K562 (cell line): ENCODE results near the gene SLC35E3. TPM values are rescaled to one million over a fixed set of nuclear protein-coding genes. Genes with fewer than 3 reads are reported as not detected.

Source experiments
- ATF4 ChIP-seq: fragments of 450-650 bp; formaldehyde crosslinking; IDR thresholded peaks from 2 replicates; pipeline ENCODE4 v1.4.0; 2022; ENCODE audit warnings: mild to moderate bottlenecking, moderate library complexity
- CTBP1 ChIP-seq: fragments of 450-650 bp; IDR thresholded peaks from 2 replicates; pipeline ENCODE4 v1.6.1; 2016; ENCODE audit warnings: borderline replicate concordance
- FOXM1 ChIP-seq, 2 experiments: fragments of 450-650 bp in 1 of 2; sonication (generic) in 1 of 2; formaldehyde crosslinking in 1 of 2; IDR thresholded peaks; 2 replicates each; pipeline versions ENCODE4 v1.6.1 to v1.9.0; 2017 to 2022; ENCODE audit warnings: low read depth in 2 of 2, mild to moderate bottlenecking in 2 of 2, missing genetic modification reagents in 1 of 2, moderate library complexity in 1 of 2
- HES1 ChIP-seq: fragments of 450-650 bp; IDR thresholded peaks from 2 replicates; pipeline ENCODE4 v1.6.1; 2016; ENCODE audit warnings: low read depth, mild to moderate bottlenecking, moderate library complexity
- HNRNPLL ChIP-seq: fragments of 200-400 bp; formaldehyde crosslinking; IDR thresholded peaks from 2 replicates; pipeline ENCODE4 v1.6.1; 2017; ENCODE audit warnings: low read length, low read depth, mild to moderate bottlenecking; ENCODE audit not compliant: poor library complexity, severe bottlenecking
- KHSRP ChIP-seq: fragments of 450-650 bp; IDR thresholded peaks from 2 replicates; pipeline ENCODE4 v1.6.1; 2017
- MAFK ChIP-seq: IDR thresholded peaks from 2 replicates; pipeline ENCODE4 v1.6.1; 2011; ENCODE audit warnings: low read length, improper control_type of control experiment
- MYNN ChIP-seq, 2 experiments: sonication (generic); formaldehyde crosslinking in 1 of 2; IDR thresholded peaks; 2 replicates each; pipeline versions ENCODE4 v1.5.0 to v1.6.1; 2016 to 2020; ENCODE audit warnings: antibody characterized with exemption in 1 of 2, missing genetic modification reagents in 1 of 2
- NFIX ChIP-seq: fragments of 250-450 bp; sonication (Bioruptor Pico); IDR thresholded peaks from 2 replicates; pipeline ENCODE4 v1.4.0; 2020; ENCODE audit warnings: low read depth, mild to moderate bottlenecking, moderate library complexity
- PURB ChIP-seq: sonication (generic); formaldehyde crosslinking; IDR thresholded peaks from 2 replicates; pipeline ENCODE4 v1.9.0; 2021; ENCODE audit warnings: low read depth, mild to moderate bottlenecking, missing genetic modification reagents
- RBM25 ChIP-seq: fragments of 200-400 bp; formaldehyde crosslinking; IDR thresholded peaks from 2 replicates; pipeline ENCODE4 v1.6.1; 2018; ENCODE audit warnings: low read length, low read depth, moderate library complexity; ENCODE audit not compliant: severe bottlenecking
- SIRT6 ChIP-seq: IDR thresholded peaks from one replicate; pipeline ENCODE4 v1.6.1; 2012; ENCODE audit warnings: low read depth, mild to moderate bottlenecking, control low read depth, inconsistent platforms, low read length, moderate library complexity
- SRSF3 ChIP-seq: fragments of 200-400 bp; formaldehyde crosslinking; IDR thresholded peaks from 2 replicates; pipeline ENCODE4 v1.6.1; 2016; ENCODE audit warnings: mild to moderate bottlenecking, low read length, moderate library complexity; ENCODE audit not compliant: insufficient read depth
- TAF7 ChIP-seq: fragments of 450-650 bp; IDR thresholded peaks from 2 replicates; pipeline ENCODE4 v1.6.1; 2016; ENCODE audit warnings: missing genetic modification characterization, missing compliant biosample characterization
- ZNF133 ChIP-seq: fragments of 250-450 bp; sonication (Bioruptor Pico); IDR thresholded peaks from 2 replicates; pipeline ENCODE4 v1.4.0; 2020; ENCODE audit warnings: mild to moderate bottlenecking
- ZNF184 ChIP-seq: sonication (generic); formaldehyde crosslinking; IDR thresholded peaks from 2 replicates; pipeline ENCODE4 v1.5.0; 2020; ENCODE audit warnings: missing genetic modification reagents
- ZNF408 ChIP-seq: fragments of 250-450 bp; sonication (Bioruptor Pico); IDR thresholded peaks from 2 replicates; pipeline ENCODE4 v1.4.0; 2020; ENCODE audit warnings: low read depth, mild to moderate bottlenecking, moderate library complexity
- ZNF561 ChIP-seq: fragments of 450-650 bp; formaldehyde crosslinking; conservative IDR thresholded peaks from 2 replicates; pipeline ENCODE4 v1.4.0; 2020; ENCODE audit warnings: mild to moderate bottlenecking, moderate library complexity
- ZNF79 ChIP-seq: fragments of 250-450 bp; sonication (Bioruptor Pico); IDR thresholded peaks from 2 replicates; pipeline ENCODE4 v1.4.0; 2020; ENCODE audit warnings: low read depth, mild to moderate bottlenecking, moderate library complexity
- ZNF830 ChIP-seq: fragments of 250-450 bp; sonication (Bioruptor Pico); IDR thresholded peaks from 2 replicates; pipeline ENCODE4 v1.5.0; 2021; ENCODE audit warnings: mild to moderate bottlenecking
- polyA plus RNA-seq, 8 experiments: library from polyadenylated mRNA; depleted of rRNA in 4 of 8; stranded (reverse) in 5 of 8; unstranded in 3 of 8; fragments of >200 nt; fragmentation: Nextera tagmentation in 2 of 8; fragmentation: Illumina TruSeq in 1 of 8; extraction: Ambion mirVana in 2 of 8; extraction: Trizol in 1 of 8; gene quantifications; 2 replicates each; pipeline versions ENCODE4 v1.2.1 to v1.2.3, GENCODE V29; 2011 to 2014; ENCODE audit warnings: inconsistent platforms in 1 of 8, missing spikeins in 1 of 8
- total RNA-seq, 7 experiments: library from RNA; depleted of rRNA in 6 of 7; stranded (reverse); fragments of >200 nt in 6 of 7; fragmentation: Illumina TruSeq in 2 of 7; extraction: Trizol in 2 of 7; gene quantifications; 2 replicates each; pipeline versions ENCODE4 v1.2.1 to v1.2.3, GENCODE V29; 2011 to 2021; ENCODE audit warnings: low replicate concordance in 1 of 7
- TF ChIP-seq, protein P1 (sequence below), 2 experiments: fragments of 450-650 bp in 1 of 2; IDR thresholded peaks; 2 replicates each; pipeline ENCODE4 v1.6.1; 2011 to 2017; ENCODE audit warnings: low read depth in 2 of 2, antibody characterized with exemption in 1 of 2, borderline replicate concordance in 1 of 2, low read length in 1 of 2, mild to moderate bottlenecking in 1 of 2, mixed read lengths in 1 of 2; ENCODE audit not compliant: control insufficient read depth in 1 of 2

SLC35E3 gene
- total and polyA plus RNA-seq, 9 of the 15 experiments (the other 6 are each of a cell fraction or from before 2014, with no cell fraction given): 1.2 to 5.9 (median 3.8) TPM

DNA sequence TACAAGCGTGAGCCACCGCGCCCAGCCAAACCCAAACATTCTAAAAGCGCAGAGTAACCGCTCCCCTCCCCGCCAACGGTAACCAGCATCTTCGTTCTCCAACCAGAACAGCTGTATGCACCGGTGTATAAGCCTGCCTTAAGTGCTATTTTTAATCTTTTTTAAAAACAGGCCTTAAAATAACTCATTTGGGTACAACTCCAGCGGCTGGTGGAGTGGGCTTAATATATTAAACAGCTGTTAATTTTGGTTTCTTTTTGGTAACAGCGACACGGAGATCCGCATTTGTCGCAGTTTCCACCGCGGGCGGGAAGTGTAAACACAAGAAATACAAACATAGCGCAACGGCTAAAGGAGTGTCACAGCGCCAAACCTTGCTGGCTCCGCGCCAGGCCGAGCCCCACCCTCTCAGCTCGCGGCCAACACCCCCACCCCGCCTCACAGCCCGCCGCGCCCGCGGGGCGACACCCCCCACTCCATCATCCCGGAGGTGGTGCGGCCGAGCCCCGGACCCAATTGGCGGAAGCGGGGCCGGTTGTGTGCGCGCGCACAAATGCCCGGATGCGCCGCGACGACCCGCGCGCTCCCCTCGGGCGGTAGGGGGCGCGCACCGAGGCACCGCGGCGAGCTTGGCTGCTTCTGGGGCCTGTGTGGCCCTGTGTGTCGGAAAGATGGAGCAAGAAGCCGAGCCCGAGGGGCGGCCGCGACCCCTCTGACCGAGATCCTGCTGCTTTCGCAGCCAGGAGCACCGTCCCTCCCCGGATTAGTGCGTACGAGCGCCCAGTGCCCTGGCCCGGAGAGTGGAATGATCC, 61.8 kb downstream of the SLC35E3 start, which contains the start of gene MDM2 (continued):
- TF ChIP-seq FOXM1 (IDR thresholded peaks at IDR 0.05; ENCODE audit: low read depth) (peak; percentile 88), FOXM1 (CRISPR knock-in tag; IDR thresholded peaks at IDR 0.05; ENCODE audit: low read depth) (no peak; the same call in 1 of the 2 replicates), ZNF184 (CRISPR knock-in tag) (no peak), MAFK (no peak), RBM25 (peak; percentile 53), ZNF133 (CRISPR knock-in tag) (0 out of 2 replicates have a peak, but pooled peaks have one; percentile 8), CTBP1 (peak; percentile 93), SRSF3 (no peak), ZNF830 (no peak), ATF4 (no peak), ZNF79 (CRISPR knock-in tag) (peak; percentile 27; the same call in 1 of the 2 replicates), NFIX (CRISPR knock-in tag) (peak; percentile 75), MYNN (IDR thresholded peaks at IDR 0.05) (no peak), MYNN (CRISPR knock-in tag; IDR thresholded peaks at IDR 0.05) (no peak), PURB (CRISPR knock-in tag) (no peak), TAF7 (tag) (peak; percentile 62; the same call in 1 of the 2 replicates), ZNF561 (CRISPR knock-in tag) (no peak), ZNF408 (no peak), HNRNPLL (peak; percentile 100), KHSRP (no peak), SIRT6 (no peak), HES1 (no peak)
- TF ChIP-seq, protein P1, sequence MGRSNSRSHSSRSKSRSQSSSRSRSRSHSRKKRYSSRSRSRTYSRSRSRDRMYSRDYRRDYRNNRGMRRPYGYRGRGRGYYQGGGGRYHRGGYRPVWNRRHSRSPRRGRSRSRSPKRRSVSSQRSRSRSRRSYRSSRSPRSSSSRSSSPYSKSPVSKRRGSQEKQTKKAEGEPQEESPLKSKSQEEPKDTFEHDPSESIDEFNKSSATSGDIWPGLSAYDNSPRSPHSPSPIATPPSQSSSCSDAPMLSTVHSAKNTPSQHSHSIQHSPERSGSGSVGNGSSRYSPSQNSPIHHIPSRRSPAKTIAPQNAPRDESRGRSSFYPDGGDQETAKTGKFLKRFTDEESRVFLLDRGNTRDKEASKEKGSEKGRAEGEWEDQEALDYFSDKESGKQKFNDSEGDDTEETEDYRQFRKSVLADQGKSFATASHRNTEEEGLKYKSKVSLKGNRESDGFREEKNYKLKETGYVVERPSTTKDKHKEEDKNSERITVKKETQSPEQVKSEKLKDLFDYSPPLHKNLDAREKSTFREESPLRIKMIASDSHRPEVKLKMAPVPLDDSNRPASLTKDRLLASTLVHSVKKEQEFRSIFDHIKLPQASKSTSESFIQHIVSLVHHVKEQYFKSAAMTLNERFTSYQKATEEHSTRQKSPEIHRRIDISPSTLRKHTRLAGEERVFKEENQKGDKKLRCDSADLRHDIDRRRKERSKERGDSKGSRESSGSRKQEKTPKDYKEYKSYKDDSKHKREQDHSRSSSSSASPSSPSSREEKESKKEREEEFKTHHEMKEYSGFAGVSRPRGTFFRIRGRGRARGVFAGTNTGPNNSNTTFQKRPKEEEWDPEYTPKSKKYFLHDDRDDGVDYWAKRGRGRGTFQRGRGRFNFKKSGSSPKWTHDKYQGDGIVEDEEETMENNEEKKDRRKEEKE (IDR thresholded peaks at IDR 0.05; ENCODE audit: borderline replicate concordance in 1 of 2, control insufficient read depth in 1 of 2, low read depth in 2 of 2, low read length in 1 of 2): no peak
